ENCODE results near the gene AGAP1. TPM values are rescaled to one million over a fixed set of nuclear protein-coding genes. Genes with fewer than 3 reads are reported as not detected.

Gene AGAP1
- total and polyA plus RNA-seq, 8 donors = 5.0 to 27.6 (median 17.4) TPM

- ATAC-seq (no peak), DNase-seq (peak in 2 of 6 donors; percentile 32 to 36), FAIRE-seq (no peak)
- intact Hi-C loops (cut with DNase I) = no loop called here
- H3K4me3 ChIP-seq = no peak overlapping the region
- TF ChIP-seq, protein P1, sequence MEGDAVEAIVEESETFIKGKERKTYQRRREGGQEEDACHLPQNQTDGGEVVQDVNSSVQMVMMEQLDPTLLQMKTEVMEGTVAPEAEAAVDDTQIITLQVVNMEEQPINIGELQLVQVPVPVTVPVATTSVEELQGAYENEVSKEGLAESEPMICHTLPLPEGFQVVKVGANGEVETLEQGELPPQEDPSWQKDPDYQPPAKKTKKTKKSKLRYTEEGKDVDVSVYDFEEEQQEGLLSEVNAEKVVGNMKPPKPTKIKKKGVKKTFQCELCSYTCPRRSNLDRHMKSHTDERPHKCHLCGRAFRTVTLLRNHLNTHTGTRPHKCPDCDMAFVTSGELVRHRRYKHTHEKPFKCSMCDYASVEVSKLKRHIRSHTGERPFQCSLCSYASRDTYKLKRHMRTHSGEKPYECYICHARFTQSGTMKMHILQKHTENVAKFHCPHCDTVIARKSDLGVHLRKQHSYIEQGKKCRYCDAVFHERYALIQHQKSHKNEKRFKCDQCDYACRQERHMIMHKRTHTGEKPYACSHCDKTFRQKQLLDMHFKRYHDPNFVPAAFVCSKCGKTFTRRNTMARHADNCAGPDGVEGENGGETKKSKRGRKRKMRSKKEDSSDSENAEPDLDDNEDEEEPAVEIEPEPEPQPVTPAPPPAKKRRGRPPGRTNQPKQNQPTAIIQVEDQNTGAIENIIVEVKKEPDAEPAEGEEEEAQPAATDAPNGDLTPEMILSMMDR (IDR thresholded peaks at IDR 0.05) = no peak
- peaks cover 5 to 14% (median 8%) of the 10 kb centered on the region in 3 donors for H3K4me1 ChIP-seq
- H3K27me3 ChIP-seq = no peaks in the 10 kb centered on the region
- no peak overlapping the region for H3K27ac ChIP-seq
- H3K9me3 ChIP-seq = no peaks in the 10 kb centered on the region
- WGBS, 2 donors = 86 to 87% methylated on average over 12 of the region's 12 CpGs
- no peaks in the 10 kb centered on the region for H3K36me3 ChIP-seq
These were observed 235.1 kb downstream of the AGAP1 start for GRCh38 chr2:235728800-235729556.

DNA sequence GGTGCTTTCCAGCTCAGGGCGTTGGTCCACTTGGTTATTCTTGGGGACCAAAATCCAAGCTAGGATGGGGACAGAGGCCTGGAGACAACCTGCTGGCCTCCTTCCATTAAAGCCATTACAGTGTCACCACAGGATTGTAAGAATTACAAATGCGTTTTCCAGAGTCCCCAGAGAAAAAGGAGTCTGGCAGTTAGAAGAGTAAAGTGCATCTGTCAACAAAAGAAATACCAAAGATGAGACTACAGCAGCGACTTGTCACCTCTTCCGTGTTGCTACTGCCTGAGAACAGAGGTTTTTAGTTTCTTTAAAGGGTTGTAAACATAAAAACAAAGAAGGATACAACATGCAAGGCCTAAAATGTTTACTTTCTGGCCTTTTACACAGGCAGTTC is 235.7 kb downstream of the AGAP1 start:
- TF ChIP-seq, protein P1 (IDR thresholded peaks at IDR 0.05) = no peak
- intact Hi-C loops (cut with DNase I) = no loop called here
- Histone ChIP-seq H3K27me3 (no peaks in the 10 kb centered on the region), H3K27ac (no peak overlapping the region), H3K9me3 (no peaks in the 10 kb centered on the region), H3K36me3 (no peaks in the 10 kb centered on the region), H3K4me1 (peaks cover under 1 to 8% (median 4%) of the 10 kb centered on the region in 3 donors), H3K4me3 (no peak overlapping the region)
- no peak for FAIRE-seq
- no peak for DNase-seq
- no peak for ATAC-seq
- WGBS, 2 donors = 84 to 88% methylated on average over 4 of the region's 4 CpGs

DNA sequence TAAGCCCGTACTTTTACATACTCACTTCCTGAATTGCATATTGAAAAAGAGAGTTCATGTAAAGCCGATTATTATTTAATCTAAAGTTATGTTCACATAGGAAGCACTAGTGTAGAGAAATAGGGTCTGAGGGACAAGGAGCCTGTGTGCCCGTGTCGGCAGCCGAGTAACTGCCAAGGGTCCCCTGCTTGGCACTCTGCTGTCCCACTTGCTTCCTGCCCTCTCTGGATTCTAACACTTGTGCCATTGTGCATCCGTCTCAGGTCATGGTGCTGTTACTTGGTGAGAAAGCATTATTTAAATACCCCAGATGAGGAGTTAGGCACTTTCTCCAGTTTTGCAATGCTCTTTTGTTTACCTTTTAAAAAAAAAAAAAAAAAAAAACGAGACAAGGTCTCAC is 236.3 kb downstream of the AGAP1 start:
- ATAC-seq (no peak), FAIRE-seq (no peak), DNase-seq (no peak)
- H3K4me3 ChIP-seq = no peak overlapping the region
- no peaks in the 10 kb centered on the region for H3K27me3 ChIP-seq
- H3K36me3 ChIP-seq = no peaks in the 10 kb centered on the region
- intact Hi-C loops (cut with DNase I) = no loop called here
- 83 to 86% methylated on average over 7 of the region's 7 CpGs for WGBS, 2 donors
- TF ChIP-seq, protein P1 (IDR thresholded peaks at IDR 0.05) = no peak
- no peaks in the 10 kb centered on the region for H3K9me3 ChIP-seq
- H3K4me1 ChIP-seq = peaks cover 0 to 3% (median 0%) of the 10 kb centered on the region in 3 donors
- H3K27ac ChIP-seq = no peak overlapping the region

GRCh38 chr2:235733761-235734160 is 239.9 kb downstream of the AGAP1 start:
- intact Hi-C loops (cut with DNase I) = no loop called here
- 89% methylated on average over 3 of the region's 3 CpGs for WGBS, 2 donors
- ATAC-seq = no peak
- no peaks in the 10 kb centered on the region for H3K4me1 ChIP-seq
- no peaks in the 10 kb centered on the region for H3K9me3 ChIP-seq
- no peaks in the 10 kb centered on the region for H3K36me3 ChIP-seq
- no peak overlapping the region for H3K27ac ChIP-seq
- TF ChIP-seq, protein P1 (IDR thresholded peaks at IDR 0.05) = no peak
- DNase-seq = no peak
- no peaks in the 10 kb centered on the region for H3K27me3 ChIP-seq
- no peak overlapping the region for H3K4me3 ChIP-seq
- no peak for FAIRE-seq

DNA sequence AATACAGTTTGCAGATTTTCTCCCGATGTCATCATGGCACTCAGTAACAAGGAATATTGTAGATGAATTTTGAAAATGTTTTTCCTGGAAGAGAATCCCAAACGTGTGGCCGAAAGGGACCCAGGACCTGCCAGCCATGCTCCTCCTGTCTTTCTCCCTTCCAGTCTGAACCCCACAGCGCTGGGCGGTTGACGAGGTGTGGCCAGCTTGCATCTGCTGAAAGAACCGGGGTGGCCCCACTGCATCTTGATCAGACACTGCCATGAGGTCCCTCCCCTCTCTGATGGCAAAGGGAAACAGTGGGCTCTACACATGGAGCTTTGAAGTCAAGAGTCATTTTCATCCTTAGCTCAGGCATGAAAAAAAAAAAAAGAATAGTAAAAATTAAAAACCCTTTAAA is 240.3 kb downstream of the AGAP1 start:
- no peak for ATAC-seq
- H3K27me3 ChIP-seq = no peaks in the 10 kb centered on the region
- no peak for FAIRE-seq
- TF ChIP-seq, protein P1 (IDR thresholded peaks at IDR 0.05) = no peak
- intact Hi-C loops (cut with DNase I) = no loop called here
- DNase-seq = no peak
- H3K27ac ChIP-seq = no peak overlapping the region
- no peaks in the 10 kb centered on the region for H3K4me1 ChIP-seq
- WGBS, 2 donors = 90 to 93% methylated on average over 7 of the region's 7 CpGs
- H3K9me3 ChIP-seq = no peaks in the 10 kb centered on the region
- no peaks in the 10 kb centered on the region for H3K36me3 ChIP-seq
- no peak overlapping the region for H3K4me3 ChIP-seq
